ENCODE results near the gene PCNA.

DNA sequence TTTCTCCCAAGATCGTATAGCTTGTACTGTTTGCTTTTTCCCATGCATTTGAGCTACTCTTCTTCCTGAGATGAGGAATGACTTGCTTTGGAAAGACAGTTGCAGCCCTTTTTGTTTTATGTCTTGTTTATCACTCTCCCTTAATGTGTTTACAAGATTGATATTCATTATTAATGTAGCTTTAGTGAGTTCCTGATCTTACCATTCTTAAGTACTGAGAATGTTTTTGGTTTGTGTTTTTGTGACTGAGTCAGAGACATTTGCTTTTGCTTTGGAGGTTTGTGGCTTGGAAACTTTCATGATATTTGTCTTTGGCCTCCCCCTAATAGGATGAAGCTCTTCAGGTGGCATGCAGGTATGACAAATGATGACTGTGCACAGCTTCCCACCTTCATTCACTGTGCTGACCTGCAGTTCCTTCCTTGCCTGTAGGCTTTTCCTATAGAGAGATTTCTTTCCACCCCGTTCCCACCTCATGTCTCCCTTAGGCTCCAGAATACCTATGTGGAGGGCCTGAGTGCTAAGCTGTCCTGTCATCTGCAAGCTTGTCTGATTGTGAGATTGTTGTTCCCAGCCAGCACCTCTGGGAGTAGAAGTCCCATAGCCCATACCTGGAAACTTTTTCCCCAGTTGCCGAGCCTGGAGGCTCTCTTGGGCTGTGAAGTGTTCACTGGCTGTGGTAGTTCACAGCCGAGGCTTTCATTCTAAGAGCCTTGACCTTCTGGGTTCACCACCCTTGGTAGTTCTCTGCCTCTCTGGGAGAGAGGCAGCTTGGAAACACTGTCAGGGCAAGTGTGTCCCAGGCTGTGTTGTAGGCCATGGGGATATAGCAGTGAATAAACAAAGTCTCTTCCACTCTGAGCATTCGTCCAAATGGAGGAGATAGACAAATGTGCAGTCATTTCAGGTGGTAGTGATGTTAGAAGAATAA is 34.1 kb upstream of the PCNA start:
- no peak for TF ChIP-seq POLR2AphosphoS5 (IDR thresholded peaks at IDR 0.05; ENCODE audit: low read depth, low read length)
- no peak for TF ChIP-seq POLR2A (IDR thresholded peaks at IDR 0.05; ENCODE audit: low read depth, low read length)
- no peak for TF ChIP-seq TAF1 (IDR thresholded peaks at IDR 0.05; ENCODE audit: borderline replicate concordance, low read depth, low read length)
